Fibroblast of gingiva (primary cell): ENCODE results near the gene CTNNA1.

Experiments
- DNase-seq: peaks from one replicate; pipeline ENCODE4 v3.0.0-alpha.2; 2011; ENCODE audit warnings: low read depth

The CTNNA1 gene

DNA sequence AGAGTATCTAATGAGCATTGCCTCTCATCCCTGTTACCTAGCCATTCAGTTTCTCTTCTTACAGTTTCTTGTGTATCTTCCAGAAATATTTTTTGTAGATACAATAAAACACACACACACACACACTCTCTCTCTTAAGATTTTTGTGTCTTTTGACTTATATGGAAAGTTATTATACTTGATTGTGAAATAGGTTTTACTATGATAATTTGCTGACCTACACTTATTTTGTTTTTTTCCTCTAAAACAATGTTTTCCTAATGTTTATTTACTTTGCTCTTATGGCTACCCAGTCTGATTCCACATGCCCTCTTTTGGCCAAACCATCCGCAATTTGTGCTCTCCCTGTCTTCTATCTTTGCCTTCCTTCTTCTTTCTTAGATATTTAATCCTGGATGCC lies 96.7 kb downstream of the CTNNA1 start:
- DNase-seq: peak; percentile 40

DNA sequence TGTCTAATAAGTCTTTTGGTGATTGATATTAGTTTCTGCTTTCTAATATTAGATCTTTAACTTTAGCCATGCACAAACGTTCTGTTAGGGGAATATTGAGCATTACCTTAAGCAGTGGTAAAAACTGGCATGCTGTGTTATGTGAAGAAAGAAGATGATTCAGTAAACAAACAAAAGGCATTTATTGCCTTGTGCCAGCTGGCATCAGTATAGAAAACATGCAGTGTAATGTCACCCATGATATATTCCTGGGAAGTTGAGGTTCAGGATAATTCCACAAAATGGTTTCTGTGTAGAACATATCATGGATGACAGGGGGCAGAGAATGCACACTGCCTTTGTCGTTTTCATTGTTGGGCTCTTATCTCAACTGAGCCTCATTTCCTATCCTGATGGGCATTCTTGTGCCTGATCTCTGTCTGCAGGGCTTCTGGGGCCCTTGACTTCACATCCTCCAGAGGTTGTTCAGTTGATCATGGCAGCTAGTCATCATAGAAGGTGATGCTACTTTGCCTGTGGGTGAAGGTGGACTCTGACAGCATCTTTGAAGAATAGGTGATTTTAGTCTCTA lies 97.7 kb downstream of the CTNNA1 start:
- DNase-seq: peak; percentile 24

DNA sequence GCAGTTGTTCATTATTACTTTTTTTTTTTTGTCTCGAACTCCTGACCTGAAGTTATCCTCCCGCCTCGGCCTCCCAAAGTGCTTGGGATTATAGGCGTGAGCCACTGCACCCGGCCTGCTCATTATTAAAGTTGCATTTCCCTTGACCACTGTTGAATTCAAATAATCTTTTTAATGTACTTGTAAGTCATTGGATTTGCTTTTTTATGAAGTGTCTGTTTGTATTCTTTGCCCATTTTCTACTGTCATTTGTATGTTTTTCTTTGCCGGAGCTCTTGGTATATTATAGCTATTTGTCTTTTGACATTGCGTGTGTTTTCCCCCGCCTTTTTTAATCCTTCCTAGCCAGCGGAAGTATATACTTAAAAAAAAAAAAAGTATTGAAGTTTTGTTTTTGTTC lies 99.9 kb downstream of the CTNNA1 start:
- no peak for DNase-seq

DNA sequence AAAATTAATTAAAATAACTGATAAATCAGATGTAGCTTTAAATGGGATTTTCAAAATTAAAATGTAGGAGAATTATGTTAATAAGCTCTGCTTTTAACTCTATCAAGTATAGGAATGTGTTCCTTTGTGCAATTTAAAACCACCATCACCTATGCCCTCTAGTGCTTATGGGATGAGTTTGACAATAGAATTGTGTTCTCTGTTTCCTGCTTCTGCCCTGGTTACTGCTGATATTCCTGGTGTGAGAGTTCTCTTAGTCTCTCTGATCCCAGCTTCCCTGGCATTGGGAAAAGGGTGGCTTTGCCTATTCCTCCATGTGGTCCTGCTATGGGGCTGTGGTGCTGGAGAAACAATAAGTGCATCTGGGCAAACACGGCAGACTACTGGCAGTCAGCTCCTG lies 113.8 kb downstream of the CTNNA1 start:
- DNase-seq: no peak

DNA sequence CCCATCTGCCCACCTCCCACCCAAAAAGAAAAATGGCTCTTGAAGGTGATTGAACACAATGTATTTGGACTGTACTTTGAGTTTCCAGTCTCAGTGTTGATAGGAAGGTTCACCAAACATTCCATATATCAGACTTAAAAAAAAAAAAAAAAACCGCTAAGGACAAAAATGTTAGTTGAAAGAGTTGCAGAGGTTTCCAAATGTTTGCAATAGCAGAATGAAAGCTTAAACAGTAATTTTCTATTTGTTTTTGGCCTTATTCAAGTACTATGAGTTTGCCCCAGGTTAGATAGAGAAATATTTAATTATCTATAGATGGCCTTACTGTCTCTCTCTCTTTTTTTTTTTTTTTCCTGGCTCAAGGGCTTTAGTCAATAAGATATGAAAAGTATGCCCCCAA lies 115.8 kb downstream of the CTNNA1 start:
- no peak for DNase-seq

DNA sequence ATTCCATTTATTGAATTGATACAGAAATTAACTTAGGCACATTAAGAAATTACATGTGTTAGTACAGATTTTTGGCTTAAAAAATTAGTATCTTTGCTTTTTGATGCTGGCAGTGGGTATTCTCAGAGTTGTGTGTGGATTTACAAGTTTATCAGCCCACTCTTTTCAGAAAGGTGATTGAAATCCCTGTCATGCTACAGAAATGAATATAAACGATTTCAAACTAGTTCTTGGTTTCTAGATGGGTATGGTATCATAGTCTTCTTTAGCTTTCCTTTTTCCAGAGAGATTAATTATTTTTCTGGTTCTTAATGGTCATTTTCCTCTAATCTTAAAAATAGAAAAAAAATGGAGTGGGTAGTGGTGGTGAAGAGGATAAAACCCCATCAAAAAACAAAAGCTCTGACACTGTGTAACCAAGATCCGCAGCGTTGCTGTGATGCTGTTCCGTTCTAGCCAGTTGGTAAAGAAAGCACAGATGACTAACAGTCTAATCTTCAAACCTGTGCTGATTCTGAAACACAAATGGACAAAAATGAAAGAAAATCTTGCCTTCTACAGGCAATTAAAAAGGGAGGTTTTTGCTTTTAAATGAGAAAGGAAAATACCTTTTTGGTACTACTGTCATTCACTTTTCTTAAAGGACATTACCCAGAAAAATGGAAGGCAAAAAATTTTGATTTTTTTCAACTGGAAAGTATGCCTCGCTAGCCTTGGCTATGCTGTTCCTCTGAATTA lies 116.7 kb downstream of the CTNNA1 start:
- DNase-seq: no peak

DNA sequence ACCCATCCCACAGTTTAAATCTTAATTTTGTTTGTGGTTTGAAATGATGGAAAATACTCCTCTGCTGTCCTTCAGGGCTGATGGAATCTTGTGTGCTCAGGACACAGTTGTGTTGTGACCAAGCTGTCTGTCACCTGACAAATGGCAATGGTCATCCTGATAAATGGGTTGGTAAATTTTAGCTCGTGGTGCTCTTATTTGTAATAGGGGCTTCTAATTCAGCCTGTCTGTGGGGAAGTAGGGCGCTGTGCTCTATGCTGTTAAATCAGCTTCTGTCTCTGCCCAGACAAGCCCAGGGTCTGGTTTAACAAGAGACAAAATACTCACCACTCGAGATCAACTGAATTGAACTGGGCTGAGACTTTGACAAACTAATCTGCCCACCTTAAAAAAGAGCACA lies 117.4 kb downstream of the CTNNA1 start:
- no peak for DNase-seq

DNA sequence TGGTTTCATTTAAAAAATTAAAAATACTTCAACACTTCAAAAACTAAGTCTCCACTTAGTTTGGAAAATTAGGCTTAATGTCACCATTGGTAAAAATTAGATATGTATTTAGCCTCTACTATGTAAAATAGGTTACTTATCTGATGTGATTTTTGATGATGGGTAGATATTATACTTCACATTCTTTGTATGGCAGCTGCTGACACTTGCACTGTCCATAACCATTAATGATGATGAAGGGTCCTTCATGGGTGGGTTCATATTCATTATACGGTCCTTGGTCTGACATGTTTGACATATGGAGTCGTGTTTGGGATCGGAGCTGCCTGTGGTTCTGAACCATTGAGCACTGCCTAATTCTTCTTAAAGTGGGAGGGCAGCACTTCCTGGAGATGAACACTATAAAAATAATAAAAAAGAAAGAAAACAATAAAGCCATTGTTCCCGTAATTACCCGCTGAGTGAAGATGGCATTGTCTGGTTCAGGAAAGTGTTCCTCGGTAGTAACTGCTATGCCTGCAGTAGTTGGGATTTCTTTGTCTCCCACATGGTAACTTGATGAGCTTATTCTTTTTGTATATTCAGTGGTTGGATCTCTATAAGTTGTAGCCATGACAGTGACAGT lies 119.7 kb downstream of the CTNNA1 start:
- no peak for DNase-seq

DNA sequence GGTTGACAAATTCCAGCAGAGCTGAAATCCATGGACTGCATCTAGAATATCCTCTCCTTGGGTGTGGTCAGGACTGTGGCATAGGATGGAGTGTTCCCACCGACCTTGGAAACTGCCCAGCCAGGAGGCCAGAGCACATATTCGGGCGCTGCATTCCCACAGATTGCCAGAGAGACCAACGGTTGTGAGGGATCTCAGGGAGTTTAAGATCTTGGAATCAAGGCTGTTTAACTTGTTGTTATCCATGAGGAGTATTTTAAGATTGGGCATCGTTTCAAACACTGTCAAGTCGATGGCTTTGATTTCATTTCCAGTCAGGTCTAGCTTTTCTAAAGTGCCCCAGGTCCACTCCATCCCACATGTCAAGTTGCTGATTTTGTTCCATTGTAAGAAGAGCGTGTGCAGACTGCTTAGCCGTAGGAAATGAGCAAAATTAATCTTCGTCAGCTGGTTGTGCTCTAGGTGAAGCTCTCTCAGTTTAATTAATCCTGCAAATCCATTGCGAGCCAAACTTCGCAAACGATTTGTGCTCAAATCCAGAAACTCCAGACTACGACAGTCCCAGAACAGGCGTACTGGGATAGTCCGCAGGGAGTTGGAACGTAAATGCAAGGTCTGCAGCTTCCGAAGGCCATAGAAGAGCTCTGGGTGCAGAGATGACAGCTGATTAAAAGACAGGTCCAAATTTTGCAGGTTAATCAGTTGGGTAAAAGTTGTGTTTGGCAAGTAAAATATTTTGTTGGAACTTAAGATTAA lies 120.4 kb downstream of the CTNNA1 start:
- DNase-seq: no peak

DNA sequence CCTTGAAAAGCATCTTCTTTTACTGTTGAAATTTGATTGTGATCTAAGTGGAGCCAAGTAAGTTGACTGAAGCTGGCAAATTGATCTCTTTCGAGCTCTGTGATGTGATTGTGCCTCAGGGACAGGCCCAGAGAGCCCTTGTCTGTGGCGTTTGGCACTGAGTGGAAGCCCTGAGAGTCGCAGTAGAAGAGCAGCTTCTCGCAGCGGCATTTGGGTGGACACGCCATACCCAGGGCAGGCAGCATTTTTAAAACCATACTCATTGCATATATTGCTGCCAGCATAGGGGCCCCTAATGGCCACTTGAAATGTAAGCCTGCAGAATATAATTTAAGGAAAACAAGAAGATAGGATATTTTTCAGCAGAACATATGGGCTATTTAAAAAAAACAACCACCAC lies 121.0 kb downstream of the CTNNA1 start:
- no peak for DNase-seq

DNA sequence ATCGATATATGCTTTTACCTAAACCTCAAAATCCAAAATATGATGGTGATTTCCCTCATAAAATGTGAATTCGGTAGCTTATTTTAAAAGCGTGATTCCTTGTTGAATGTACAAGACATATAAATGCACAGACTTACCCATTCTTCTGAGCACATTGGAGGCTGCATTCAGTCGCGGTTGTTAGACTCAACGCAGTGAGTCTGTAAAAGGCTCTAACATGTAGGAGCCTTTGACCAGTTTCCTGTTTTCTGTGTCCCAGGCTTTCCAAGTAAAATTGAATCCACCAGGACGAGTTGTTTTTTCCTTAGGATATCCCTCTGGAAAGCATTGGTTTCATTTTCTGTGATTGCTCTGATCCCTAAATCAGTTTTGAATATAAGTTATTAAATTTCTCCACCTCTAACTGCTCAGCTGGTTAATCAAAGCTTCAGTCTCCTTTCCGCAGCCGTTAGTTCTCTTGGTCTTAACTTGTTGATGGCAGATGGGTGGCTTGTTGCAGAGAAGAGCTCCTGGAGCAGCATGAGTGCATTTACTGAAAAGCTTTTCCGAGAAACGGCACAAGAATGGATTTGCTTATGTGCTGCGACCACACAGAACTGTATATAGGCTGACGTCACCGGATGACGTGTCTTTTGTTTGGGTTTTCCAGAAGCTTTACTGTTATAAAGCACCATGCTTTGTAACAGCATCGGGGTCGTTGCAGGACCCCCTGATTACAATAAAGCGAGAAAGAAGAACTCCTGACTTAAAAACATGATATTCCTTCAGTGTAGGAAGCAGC lies 121.7 kb downstream of the CTNNA1 start, which contains the start of gene LRRTM2:
LRRTM2 (minus strand) TSS at position 565 of the 781 bp plus-strand sequence; CDS start at position 141, 424 bp downstream.
- DNase-seq: peak; percentile 73

DNA sequence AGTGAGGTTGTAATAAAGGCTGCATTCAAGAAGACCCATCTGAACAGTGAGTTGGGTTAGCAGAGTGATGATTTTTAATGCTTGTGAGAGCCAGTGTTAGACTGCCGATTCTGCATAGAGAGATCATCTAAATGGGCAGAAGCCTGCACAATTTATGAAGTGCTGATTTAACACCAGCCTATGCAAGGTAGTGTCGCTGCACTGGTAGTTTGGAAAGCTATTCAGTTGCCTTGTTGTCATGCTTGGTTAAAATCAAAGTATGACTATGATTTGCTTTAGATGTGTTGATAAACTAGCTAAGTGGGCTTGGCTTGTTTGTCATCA lies 122.3 kb downstream of the CTNNA1 start:
- DNase-seq: no peak

DNA sequence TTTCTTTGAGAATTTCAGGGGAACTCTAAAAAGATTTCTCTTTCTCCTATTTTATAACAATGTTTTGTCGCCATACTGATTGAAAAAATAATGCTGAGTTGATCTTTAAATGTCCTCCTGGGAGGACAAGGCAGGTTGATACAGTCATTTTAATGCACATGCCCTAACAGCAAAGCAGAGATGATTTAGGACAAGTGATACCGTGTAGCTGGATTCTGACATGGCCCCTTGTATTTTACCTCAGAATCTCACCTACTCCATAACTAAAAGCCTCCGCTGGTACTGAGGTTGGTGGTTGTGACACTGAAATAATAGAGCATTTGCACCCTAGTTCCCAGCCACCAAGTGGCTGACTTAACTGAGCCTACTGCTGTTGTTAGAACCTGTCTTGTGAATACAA lies 122.7 kb downstream of the CTNNA1 start:
- no peak for DNase-seq

DNA sequence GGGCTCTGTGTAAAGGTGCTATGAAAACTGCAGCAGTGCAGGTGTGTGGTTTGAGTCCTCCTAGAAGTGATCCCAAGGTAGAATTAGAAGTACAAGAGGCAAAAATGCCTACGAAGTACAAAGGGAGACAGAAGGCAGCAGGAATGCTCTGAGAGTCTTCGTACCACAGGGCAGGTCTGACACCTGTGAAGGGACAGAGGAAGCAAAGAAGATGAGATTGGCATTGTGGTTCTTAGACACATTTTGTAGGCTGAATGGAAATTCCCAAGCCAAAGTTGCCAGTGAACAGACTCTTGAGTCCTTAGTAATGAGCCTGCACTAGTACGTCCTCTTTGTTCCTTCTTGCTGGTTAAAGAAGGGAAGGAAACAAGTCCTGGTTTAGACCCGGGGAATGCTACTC lies 123.6 kb downstream of the CTNNA1 start:
- DNase-seq: no peak

DNA sequence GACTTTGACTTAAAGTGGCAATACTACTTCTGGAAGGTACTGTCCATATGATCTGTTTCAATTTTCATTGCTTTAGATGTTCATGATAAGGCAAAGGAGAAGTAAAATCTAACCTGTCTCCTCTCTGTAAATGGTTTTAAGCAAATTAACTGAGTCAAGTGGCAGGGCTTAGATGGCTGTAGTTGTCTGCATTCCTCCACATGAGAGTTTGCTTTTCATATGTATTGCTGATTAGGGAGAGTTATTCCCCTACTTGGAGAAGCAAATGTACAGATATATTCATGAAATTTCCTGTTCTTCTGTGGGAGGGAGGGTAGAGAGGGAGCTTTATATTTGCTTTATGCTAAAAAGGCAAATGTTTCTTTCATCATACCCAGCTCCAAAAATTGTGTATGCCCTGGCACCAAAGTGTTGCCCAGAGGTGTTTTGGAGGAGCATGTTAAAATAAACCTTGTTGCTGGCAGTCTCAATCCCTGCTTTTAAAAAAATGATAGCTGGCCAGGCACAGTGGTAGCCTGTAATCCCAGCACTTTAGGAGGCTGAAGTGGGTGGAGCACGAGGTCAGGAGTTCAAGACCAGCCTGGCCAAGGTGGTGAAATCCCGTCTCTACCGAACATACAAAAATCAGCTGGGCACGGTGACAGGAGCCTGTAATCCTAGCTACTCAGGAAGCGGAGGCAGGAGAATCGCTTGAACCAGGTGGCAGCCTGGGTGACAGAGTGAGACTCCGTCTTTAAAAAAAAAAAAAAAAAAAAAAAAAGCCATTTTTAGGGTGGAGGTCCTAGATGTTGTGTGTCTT lies 125.4 kb downstream of the CTNNA1 start:
- no peak for DNase-seq

DNA sequence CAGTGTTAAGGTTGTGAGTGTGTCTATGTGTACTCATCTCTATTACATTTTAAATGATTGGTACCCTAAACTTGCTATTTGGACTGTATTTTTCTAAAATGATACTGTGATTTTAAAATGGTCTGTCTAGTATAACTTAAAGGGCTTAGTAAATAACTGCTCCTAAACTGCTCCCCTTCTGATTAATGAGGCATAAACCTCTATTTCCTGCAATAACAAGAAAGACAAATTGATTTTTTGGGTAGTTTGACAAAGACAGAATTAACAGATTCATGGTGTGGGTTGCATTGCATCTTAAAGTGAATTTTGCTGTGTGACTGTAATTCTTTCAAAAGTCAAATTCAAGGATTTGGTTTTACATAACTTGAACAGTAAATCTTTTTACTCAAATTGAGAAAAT lies 130.0 kb downstream of the CTNNA1 start:
- no peak for DNase-seq

DNA sequence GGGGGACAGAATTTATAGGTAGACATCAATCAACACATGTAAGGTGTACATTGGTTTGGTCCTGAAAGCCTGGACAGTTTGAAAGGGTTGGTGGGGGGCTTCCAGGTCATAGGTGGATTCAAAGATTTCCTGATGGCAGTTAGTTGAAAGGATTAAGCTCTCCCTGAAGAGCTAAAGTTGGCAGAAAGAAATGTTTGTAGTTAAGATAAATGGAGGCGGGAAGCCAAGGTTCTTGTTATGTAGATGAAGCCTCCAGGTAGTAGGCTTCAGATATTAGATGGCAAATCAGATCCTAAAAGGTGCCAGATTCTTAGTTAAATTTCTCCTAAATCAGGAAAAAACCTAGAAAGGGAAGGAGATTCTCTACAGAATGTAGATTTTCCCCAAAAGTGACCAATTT lies 130.9 kb downstream of the CTNNA1 start:
- DNase-seq: no peak

DNA sequence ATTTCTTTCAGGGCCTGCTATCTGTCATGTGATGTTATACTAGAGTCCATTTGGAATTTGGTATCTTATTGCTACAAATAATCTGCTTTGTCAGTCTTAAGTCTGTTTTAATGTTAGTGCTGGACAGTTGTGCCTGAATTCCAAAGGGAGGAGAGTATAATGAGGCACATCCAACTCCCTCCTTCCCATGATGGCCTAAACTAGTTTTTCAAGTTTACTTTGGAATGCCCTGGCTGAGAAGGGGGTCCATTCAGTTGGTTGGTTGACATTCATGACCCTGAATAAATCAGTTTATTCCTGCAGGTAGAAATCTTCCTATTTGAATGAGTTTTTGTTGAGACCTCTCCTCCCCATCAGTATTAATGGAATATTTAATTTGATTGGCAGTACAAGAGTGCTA lies 131.3 kb downstream of the CTNNA1 start:
- DNase-seq: no peak

DNA sequence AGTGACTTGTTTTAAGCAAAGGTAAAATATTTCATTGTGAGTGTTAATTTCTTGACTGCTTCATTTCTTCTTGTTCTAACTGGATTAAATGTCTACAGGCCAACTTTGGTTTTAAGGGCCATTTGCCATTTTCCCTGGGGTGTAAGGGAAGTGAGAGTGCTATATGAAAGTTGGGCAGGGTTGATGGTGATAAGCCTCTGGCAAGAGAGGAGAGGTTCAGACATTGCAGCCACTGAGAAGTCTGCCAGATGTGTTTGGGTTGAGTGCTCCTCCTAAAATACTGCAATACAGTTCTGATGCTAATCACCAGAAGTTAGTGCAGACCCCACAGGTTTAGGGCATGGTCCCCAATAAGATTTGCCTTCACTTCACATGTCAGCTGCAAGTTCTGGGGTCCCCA lies 136.8 kb downstream of the CTNNA1 start:
- no peak for DNase-seq

DNA sequence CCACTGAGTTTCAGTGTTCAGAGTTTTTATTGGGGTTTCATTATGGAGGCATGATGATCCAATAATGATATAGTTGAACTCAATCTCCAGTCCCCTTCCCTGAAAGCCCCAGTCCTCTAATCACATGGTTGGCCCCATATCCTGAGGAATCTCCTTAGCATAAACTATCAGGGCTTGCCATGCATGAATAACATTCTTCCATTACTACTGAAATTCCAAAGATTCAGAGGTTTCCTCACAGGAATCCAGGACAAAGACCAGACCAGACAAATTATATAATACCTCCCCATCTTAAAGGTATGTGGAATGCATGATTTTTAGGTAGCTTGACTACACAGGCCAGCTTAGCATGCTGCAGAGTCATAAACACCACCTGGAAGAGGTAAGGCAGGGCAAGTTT lies 137.4 kb downstream of the CTNNA1 start:
- DNase-seq: no peak

DNA sequence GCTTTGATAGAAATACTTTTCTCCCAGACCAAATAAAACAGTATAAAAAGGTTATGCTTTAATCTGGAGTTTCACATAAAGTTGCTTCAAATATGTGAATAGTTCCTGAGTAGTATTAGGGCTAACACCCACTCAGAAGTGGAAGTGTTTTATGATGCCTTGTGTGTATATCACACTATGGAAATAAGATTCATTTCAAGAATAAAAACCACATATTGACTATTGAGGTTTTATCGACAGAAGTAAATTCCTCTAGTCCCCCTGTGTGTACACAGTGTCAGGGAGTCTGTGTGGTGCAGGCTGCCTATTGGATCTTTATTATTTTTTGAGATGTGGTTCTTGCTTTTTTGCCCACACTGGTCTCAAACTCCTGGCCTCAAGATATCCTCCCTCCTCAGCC lies 142.7 kb downstream of the CTNNA1 start:
- no peak for DNase-seq
